B cell (primary cell): ENCODE results near the gene UBE2Q1. TPM values are rescaled to one million over a fixed set of nuclear protein-coding genes. Genes with fewer than 3 reads are reported as not detected.

Experiments used
- ATAC-seq: fragments of 200-7000 bp; cut with Tn5 transposase; one replicate; pipeline ENCODE4 v1.10.0; 2021; ENCODE audit warnings: low read depth, mild to moderate bottlenecking, moderate number of reproducible peaks, moderate library complexity
- CTCF ChIA-PET: fragments of 350-600 bp; sonication (Branson Sonifier 250); formaldehyde crosslinking; loops from one replicate; lab custom pipeline; 2021; ENCODE audit warnings: antibody characterized with exemption, inconsistent platforms; lab: Charles Lee
- POLR2A ChIA-PET: fragments of 350-600 bp; sonication (Branson Sonifier 250); formaldehyde crosslinking; loops from one replicate; lab custom pipeline; 2021; ENCODE audit warnings: antibody characterized with exemption; lab: Charles Lee
- DNase-seq: peaks from one replicate; pipeline ENCODE4 v3.0.0; 2013
- H2AFZ ChIP-seq: 2 replicates; pipeline ENCODE4 v1.6.1; 2012; ENCODE audit warnings: mild to moderate bottlenecking, low read depth, low read length; ENCODE audit not compliant: insufficient read depth, poor library complexity, severe bottlenecking
- H3K27ac ChIP-seq, 2 donors: 1 replicate in 1 of 2; 2 replicates in 1 of 2; pipeline ENCODE4 v1.5.1; 2012 to 2013; ENCODE audit warnings: low read length in 2 of 2, mild to moderate bottlenecking in 2 of 2, moderate library complexity in 1 of 2
- H3K27me3 ChIP-seq, 4 experiments: fragments of 200-600 bp in 1 of 4; sonication (generic) in 1 of 4; replicated peaks in 1 of 4; 1 replicate in 2 of 4; 2 replicates in 2 of 4; pipeline versions ENCODE4 v1.6.1 to v1.7.0; 2013 to 2016; ENCODE audit warnings: low read length in 3 of 4, mild to moderate bottlenecking in 2 of 4, mixed read lengths in 1 of 4, moderate library complexity in 1 of 4; ENCODE audit not compliant: insufficient read depth in 4 of 4, control insufficient read depth in 3 of 4; ENCODE audit errors: control extremely low read depth in 1 of 4
- H3K36me3 ChIP-seq, 2 experiments: replicated peaks in 1 of 2; 1 replicate in 1 of 2; 2 replicates in 1 of 2; pipeline versions ENCODE4 v1.6.1 to v1.7.1; 2013; ENCODE audit warnings: low read length in 1 of 2; ENCODE audit not compliant: insufficient read depth in 2 of 2, control insufficient read depth in 1 of 2; ENCODE audit errors: control extremely low read depth in 1 of 2, extremely low read depth in 1 of 2
- H3K4me1 ChIP-seq, 2 donors: fragments of 200-600 bp in 1 of 2; sonication (generic) in 1 of 2; 1 replicate in 1 of 2; 2 replicates in 1 of 2; pipeline versions ENCODE4 v1.5.1 to v1.6.1; 2013 to 2017; ENCODE audit warnings: low read length in 2 of 2; ENCODE audit not compliant: control insufficient read depth in 2 of 2, insufficient read depth in 2 of 2
- H3K4me2 ChIP-seq: replicated peaks from 2 replicates; pipeline ENCODE3; 2012; ENCODE audit warnings: mild to moderate bottlenecking, low read depth, low read length; ENCODE audit not compliant: poor library complexity, severe bottlenecking
- H3K4me3 ChIP-seq, 5 experiments: fragments of 200-600 bp in 1 of 5; sonication (generic) in 1 of 5; 1 replicate in 3 of 5; 2 replicates in 2 of 5; pipeline versions ENCODE4 v1.5.1 to v1.7.0; 2011 to 2016; ENCODE audit warnings: low read length in 4 of 5, mild to moderate bottlenecking in 4 of 5, low read depth in 2 of 5, control low read depth in 1 of 5, moderate library complexity in 1 of 5; ENCODE audit not compliant: insufficient read depth in 1 of 5; ENCODE audit errors: control extremely low read depth in 1 of 5, extremely low read depth in 1 of 5
- H3K79me2 ChIP-seq: fragments of 200-600 bp; sonication (generic); one replicate; pipeline ENCODE4 v1.6.0; 2016; ENCODE audit warnings: low read length; ENCODE audit not compliant: control insufficient read depth, insufficient read depth
- H3K9ac ChIP-seq: fragments of 200-600 bp; sonication (generic); 2 replicates; pipeline ENCODE4 v1.6.1; 2017; ENCODE audit warnings: mild to moderate bottlenecking, low read length, moderate library complexity
- H3K9me3 ChIP-seq, 3 donors: one replicate each; pipeline versions ENCODE4 v1.6.1 to v1.7.1; 2013; ENCODE audit warnings: low read length in 2 of 3; ENCODE audit not compliant: control insufficient read depth in 2 of 3, insufficient read depth in 1 of 3; ENCODE audit errors: control extremely low read depth in 1 of 3
- H4K20me1 ChIP-seq: 2 replicates; pipeline ENCODE4 v1.6.0; 2012; ENCODE audit warnings: mild to moderate bottlenecking, low read length; ENCODE audit not compliant: insufficient read depth, control insufficient read depth, poor library complexity, severe bottlenecking
- H3K27ac Mint-ChIP-seq: one replicate; pipeline ENCODE4 v1.8.0; 2021; ENCODE audit warnings: mixed read lengths
- H3K27me3 Mint-ChIP-seq: one replicate; pipeline ENCODE4 v1.8.0; 2021; ENCODE audit warnings: mixed read lengths
- H3K4me1 Mint-ChIP-seq: one replicate; pipeline ENCODE4 v1.8.0; 2021; ENCODE audit warnings: mixed read lengths
- H3K4me3 Mint-ChIP-seq: one replicate; pipeline ENCODE4 v1.8.0; 2021; ENCODE audit warnings: mixed read lengths
- H3K9me3 Mint-ChIP-seq: one replicate; pipeline ENCODE4 v1.8.0; 2022; ENCODE audit warnings: mixed read lengths; ENCODE audit not compliant: insufficient read depth
- EZH2 ChIP-seq: IDR thresholded peaks from 2 replicates; pipeline ENCODE4 v1.6.1; 2012; ENCODE audit warnings: borderline replicate concordance, low read depth, mild to moderate bottlenecking, moderate library complexity, low read length; ENCODE audit not compliant: insufficient read depth, poor library complexity, severe bottlenecking
- WGBS: methylation state at CpG from one replicate; pipeline ENCODE4 v1.1.5; 2013; ENCODE audit warnings: missing lambda C conversion rate; ENCODE audit not compliant: insufficient coverage; 5-methylcytosine and 5-hydroxymethylcytosine counted together
- intact Hi-C: fragments of 100-400 bp; cut with micrococcal nuclease; formaldehyde crosslinking; loops from one replicate; pipeline ENCODE4 v1.10.0; 2022
- polyA plus RNA-seq: library from polyadenylated mRNA; depleted of rRNA; stranded (reverse); fragments of >200 nt; gene quantifications from 2 replicates; pipeline ENCODE4 v1.2.3, GENCODE V29; 2012
- total RNA-seq, 2 donors: library from RNA; stranded (reverse); fragments of 120-200 nt in 1 of 2; gene quantifications; 1 replicate in 1 of 2; 2 replicates in 1 of 2; pipeline versions ENCODE4 v1.2.3 to v1.2.4, GENCODE V29; 2013 to 2022
- TF ChIP-seq, protein P1 (sequence below): fragments of 200-600 bp; IDR thresholded peaks from one replicate; pipeline ENCODE4 v1.8.0; 2022; ENCODE audit warnings: antibody characterized with exemption, mild to moderate bottlenecking

Gene UBE2Q1
- total and polyA plus RNA-seq, 2 donors (not counting 1 experiment from before 2014, with no cell fraction given), result 14.3 to 108 TPM

DNA sequence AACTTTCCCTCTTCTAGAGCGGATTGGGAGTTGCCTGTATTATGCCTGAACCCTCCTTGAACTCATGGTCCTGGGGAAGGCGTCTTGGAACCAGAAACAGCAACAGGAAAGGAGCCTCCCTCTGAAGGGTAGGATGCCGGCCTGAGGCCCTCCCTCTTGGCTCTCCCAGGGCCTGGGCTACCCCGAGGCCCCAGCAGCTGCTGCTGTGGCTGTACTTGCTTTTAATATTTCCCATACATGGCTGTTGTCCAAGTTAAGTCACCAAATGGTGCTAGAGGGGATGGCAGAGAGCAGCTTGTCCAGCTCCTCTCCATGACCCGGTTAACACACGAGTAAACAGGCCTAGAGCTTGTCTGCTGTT lies 19.6 kb upstream of the UBE2Q1 start:
- TF ChIP-seq EZH2, result no peak
- TF ChIP-seq, protein P1, sequence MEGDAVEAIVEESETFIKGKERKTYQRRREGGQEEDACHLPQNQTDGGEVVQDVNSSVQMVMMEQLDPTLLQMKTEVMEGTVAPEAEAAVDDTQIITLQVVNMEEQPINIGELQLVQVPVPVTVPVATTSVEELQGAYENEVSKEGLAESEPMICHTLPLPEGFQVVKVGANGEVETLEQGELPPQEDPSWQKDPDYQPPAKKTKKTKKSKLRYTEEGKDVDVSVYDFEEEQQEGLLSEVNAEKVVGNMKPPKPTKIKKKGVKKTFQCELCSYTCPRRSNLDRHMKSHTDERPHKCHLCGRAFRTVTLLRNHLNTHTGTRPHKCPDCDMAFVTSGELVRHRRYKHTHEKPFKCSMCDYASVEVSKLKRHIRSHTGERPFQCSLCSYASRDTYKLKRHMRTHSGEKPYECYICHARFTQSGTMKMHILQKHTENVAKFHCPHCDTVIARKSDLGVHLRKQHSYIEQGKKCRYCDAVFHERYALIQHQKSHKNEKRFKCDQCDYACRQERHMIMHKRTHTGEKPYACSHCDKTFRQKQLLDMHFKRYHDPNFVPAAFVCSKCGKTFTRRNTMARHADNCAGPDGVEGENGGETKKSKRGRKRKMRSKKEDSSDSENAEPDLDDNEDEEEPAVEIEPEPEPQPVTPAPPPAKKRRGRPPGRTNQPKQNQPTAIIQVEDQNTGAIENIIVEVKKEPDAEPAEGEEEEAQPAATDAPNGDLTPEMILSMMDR, result no peak
- Mint-ChIP-seq H3K4me3 (no peak overlapping the region), H3K27me3 (peaks cover 4% of the 10 kb centered on the region), H3K9me3 (no peaks in the 10 kb centered on the region), H3K4me1 (no peaks in the 10 kb centered on the region), H3K27ac (no peak overlapping the region)
- ATAC-seq (no peak), DNase-seq (no peak)
- Histone ChIP-seq H3K27ac (no peak overlapping the region), H3K9ac (no peak overlapping the region), H3K9me3 (no peaks in the 10 kb centered on the region), H3K4me3 (no peak overlapping the region), H3K4me2 (no peak overlapping the region), H2AFZ (no peak overlapping the region), H3K36me3 (peaks cover 2 to 43% of the 10 kb centered on the region in 2 experiments), H4K20me1 (peaks cover 4% of the 10 kb centered on the region), H3K4me1 (no peaks in the 10 kb centered on the region), H3K79me2 (no peaks in the 10 kb centered on the region), H3K27me3 (no peaks in the 10 kb centered on the region)
- intact Hi-C loops, result no loop called here
- CTCF ChIA-PET, result interaction anchor here (1.1 kb wide), 1 partner anchor 466 kb away, joined by 3 read pairs; no protein-coding TSS in a partner anchor
- 85% methylated on average over 5 of the region's 6 CpGs for WGBS
- POLR2A ChIA-PET, result no interaction called here

DNA sequence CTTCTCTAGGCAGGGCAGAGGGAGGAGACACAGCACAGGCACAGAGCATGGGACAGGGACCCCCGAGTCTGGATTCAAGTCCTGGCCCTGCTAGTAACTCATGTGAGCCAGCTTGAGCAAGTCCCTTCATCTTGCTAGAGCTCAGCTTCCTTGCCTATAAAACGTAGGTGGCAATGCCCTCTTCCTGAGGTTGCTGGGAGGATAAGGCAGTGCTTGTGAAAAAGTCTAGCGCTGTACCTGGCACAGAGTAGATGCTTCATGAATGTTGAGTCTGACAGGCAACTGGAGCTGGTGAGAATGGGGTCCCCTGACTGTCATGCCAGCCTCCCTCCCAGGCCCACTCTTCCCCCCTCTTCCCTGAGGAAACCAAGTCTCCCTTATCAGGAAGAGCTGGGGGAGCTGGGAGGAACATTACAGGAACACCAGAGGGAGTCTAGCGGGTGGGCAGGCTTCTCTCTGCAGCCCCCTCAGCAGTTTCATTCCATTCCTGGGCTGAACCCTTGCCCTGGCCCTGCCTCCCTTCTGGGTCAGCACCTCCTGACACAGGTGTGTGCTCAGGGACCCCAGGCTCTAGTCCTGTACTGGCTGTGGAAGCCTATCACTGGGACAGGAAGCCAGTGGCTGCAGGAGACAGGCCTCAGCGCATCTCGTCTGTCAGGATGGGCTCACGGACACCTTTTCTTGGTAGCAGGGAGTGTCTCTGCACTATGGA lies 19.0 kb upstream of the UBE2Q1 start:
- Histone ChIP-seq H3K79me2 (no peaks in the 10 kb centered on the region), H3K36me3 (peaks cover 0 to 37% of the 10 kb centered on the region in 2 experiments), H3K4me1 (no peaks in the 10 kb centered on the region), H3K9me3 (no peaks in the 10 kb centered on the region), H3K4me3 (no peak overlapping the region), H3K9ac (no peak overlapping the region), H2AFZ (no peak overlapping the region), H3K27me3 (peaks cover 0 to 3% (median 0%) of the 10 kb centered on the region in 4 experiments), H3K4me2 (no peak overlapping the region), H3K27ac (no peak overlapping the region), H4K20me1 (no peaks in the 10 kb centered on the region)
- TF ChIP-seq, protein P1, result no peak
- no peak for TF ChIP-seq EZH2
- Mint-ChIP-seq H3K9me3 (no peaks in the 10 kb centered on the region), H3K27ac (no peak overlapping the region), H3K4me3 (no peak overlapping the region), H3K27me3 (peaks cover 4% of the 10 kb centered on the region), H3K4me1 (no peaks in the 10 kb centered on the region)
- POLR2A ChIA-PET, result no interaction called here
- no peak for DNase-seq
- CTCF ChIA-PET, result interaction anchor here (1.1 kb wide), 1 partner anchor 467 kb away, joined by 3 read pairs; no protein-coding TSS in a partner anchor
- intact Hi-C loops, result no loop called here
- WGBS, result 85% methylated on average over 6 of the region's 7 CpGs
- ATAC-seq, result no peak
